GM19099 (cell line): ENCODE data around the gene ASB16.

Experiments used
- POLR2A ChIP-seq: IDR thresholded peaks from 3 replicates; pipeline ENCODE4 v1.6.1; 2011; ENCODE audit warnings: low read depth; ENCODE audit not compliant: insufficient read length; ENCODE audit errors: extremely low read depth

The ASB16 gene

GRCh38 chr17:44210342-44211192 lies 40.1 kb downstream of the ASB16 start:
- TF ChIP-seq POLR2A: peak; percentile 56

GRCh38 chr17:44211281-44212265 lies 41.1 kb downstream of the ASB16 start:
- no peak for TF ChIP-seq POLR2A

GRCh38 chr17:44212507-44213402 lies 42.3 kb downstream of the ASB16 start:
- TF ChIP-seq POLR2A: peak; percentile 25

GRCh38 chr17:44213403-44214229 lies 43.1 kb downstream of the ASB16 start:
- peak; percentile 5 for TF ChIP-seq POLR2A

GRCh38 chr17:44214230-44214494 lies 43.7 kb downstream of the ASB16 start:
- TF ChIP-seq POLR2A: no peak

GRCh38 chr17:44214896-44215295 lies 44.4 kb downstream of the ASB16 start:
- TF ChIP-seq POLR2A: no peak

GRCh38 chr17:44216173-44216572 lies 45.7 kb downstream of the ASB16 start:
- TF ChIP-seq POLR2A: peak; percentile 35

- no peak for TF ChIP-seq POLR2A
Measured at GRCh38 chr17:44216694-44217093, 46.2 kb downstream of the ASB16 start.

- no peak for TF ChIP-seq POLR2A
Measured at GRCh38 chr17:44217738-44218343, 47.3 kb downstream of the ASB16 start.

- peak; percentile 65 for TF ChIP-seq POLR2A
Measured at GRCh38 chr17:44218344-44219107, 48.0 kb downstream of the ASB16 start.

- peak; percentile 58 for TF ChIP-seq POLR2A
Measured at GRCh38 chr17:44219108-44219615, 48.7 kb downstream of the ASB16 start.

GRCh38 chr17:44219616-44220212 lies 49.2 kb downstream of the ASB16 start, which contains the start of gene UBTF:
Gene UBTF (minus strand): TSS chr17:44219675. CDS start chr17:44218229, 1,446 bp downstream.
- no peak for TF ChIP-seq POLR2A
